Ecto neural progenitor cell (in vitro differentiated cells): ENCODE results near the gene PIERCE2.
"Not testable (repeated sequence)": the region's sequence is repeated elsewhere in the genome, so short reads cannot be mapped to it uniquely, and the experiment has no call there.

Experiments
- DNase-seq: peaks from one replicate; pipeline ENCODE4 v3.0.0-alpha.2; 2018; ENCODE audit warnings: low spot score

PIERCE2 gene, protein sequence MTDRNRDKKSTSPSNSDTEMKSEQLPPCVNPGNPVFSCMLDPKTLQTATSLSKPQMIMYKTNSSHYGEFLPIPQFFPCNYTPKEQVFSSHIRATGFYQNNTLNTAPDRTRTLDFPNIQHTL

GRCh38 chr15:55408012-55408928 is at the start of gene PIERCE2, which contains the start of gene CCPG1:
Gene PIERCE2 (plus strand): TSS chr15:55408495. CDS start chr15:55408769, 274 bp downstream.
Gene CCPG1 (minus strand): TSS chr15:55408359. CDS start chr15:55389424, 18,935 bp downstream.
- peak; percentile 97 for DNase-seq

GRCh38 chr15:55360256-55360655 is 48.0 kb upstream of the PIERCE2 start:
- no peak for DNase-seq

- DNase-seq, result no peak
These were observed 47.2 kb upstream of the PIERCE2 start for GRCh38 chr15:55361048-55361447.

- no peak for DNase-seq
These were observed 45.7 kb upstream of the PIERCE2 start for GRCh38 chr15:55362641-55363040.

- DNase-seq, result no peak
These were observed 41.3 kb upstream of the PIERCE2 start for GRCh38 chr15:55366981-55367380.

DNA sequence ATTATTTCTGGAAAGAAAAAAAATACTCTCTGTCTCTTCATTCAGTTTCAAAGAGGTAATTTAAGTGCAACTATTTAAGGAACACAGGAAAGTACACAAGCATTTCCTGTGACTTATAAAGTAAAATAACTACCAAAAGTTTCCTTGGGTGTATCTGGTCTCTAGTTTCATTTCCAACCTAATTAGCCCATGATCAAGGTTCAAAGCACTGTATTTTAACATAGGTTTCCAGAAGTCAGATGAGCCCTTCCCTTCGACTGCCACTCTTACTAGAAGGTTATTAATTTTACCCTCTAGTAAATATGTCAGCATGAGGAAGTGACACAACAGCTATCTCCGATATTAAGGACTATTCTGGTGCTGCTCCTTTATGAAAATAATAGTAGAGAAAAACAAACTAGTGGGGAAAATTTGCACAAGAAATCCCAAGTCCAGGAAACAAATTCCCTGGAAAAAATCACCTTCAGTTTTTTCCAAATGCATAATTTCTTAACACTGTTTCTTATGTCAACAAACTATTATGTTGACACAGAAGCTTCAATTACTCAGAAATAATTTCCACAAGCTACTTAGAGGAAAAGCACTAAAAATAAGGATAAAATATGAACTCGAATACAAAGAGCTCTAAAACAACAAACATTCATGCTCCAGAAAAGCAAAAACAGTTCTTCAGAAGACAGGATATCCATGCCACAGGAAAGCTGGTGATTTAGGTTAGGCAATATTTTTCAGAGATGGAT is 35.4 kb upstream of the PIERCE2 start:
- DNase-seq, result no peak

DNA sequence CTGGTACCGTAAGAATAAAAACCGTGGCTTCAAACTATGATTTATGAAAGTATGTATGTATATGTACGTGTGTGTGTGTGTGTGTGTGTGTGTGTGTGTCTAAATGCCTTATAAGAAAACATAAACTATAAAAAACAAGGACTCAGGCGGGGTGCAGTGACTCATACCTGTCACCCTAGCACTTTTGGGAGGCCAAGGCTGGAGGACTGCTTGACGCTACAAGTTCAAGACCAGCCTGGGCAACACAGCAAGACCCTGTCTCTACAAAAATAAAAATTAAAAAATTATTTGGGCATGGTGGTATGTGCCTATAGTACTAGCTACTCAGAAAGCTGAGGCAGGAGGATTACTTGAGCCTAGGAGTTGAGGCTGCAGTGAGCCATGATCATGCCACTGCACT is 29.2 kb upstream of the PIERCE2 start:
- no peak for DNase-seq

- no peak for DNase-seq
These were observed 26.7 kb upstream of the PIERCE2 start for GRCh38 chr15:55381595-55381994.

DNA sequence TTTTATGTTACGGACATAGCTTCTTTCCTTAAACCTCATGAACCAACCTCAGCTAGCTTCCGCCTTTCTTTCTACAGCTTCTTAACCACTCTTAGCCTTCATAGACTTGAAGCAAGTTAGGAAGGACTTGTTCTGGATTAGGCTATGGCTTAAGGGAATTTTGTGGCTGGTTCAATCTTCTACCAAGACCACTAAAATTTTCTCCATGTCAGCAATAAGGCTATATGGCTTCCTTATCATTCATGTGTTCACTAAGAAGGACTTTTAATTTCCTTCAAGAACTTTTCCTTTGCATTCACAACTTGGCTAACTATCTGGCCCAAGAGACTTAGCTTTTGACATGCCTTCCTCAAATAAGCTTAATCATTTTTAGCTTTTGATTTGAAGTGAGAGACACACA is 24.6 kb upstream of the PIERCE2 start:
- no peak for DNase-seq

- DNase-seq, result no peak
These were observed 21.3 kb upstream of the PIERCE2 start for GRCh38 chr15:55387027-55387426.

GRCh38 chr15:55389264-55389607 is 19.1 kb upstream of the PIERCE2 start:
- DNase-seq, result no peak

DNA sequence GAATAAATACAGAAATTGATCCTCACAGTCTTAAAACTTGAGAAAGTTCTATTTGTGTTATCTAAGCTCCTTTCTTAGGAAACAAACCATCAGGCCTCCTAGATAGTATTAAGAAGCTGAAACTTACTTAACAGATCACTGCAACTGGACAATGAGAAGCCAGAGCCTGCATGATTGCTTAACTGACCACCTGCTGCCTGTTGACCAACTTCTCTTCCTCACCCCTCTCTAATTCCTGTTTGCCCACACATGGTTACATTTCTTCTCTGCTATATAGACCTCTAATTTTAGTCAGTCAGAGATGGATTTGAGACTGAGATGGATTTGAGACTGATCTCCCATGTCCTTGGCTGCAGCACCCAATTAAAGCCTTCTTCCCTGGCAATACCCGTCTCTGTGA is 13.6 kb upstream of the PIERCE2 start:
- DNase-seq, result no peak

DNA sequence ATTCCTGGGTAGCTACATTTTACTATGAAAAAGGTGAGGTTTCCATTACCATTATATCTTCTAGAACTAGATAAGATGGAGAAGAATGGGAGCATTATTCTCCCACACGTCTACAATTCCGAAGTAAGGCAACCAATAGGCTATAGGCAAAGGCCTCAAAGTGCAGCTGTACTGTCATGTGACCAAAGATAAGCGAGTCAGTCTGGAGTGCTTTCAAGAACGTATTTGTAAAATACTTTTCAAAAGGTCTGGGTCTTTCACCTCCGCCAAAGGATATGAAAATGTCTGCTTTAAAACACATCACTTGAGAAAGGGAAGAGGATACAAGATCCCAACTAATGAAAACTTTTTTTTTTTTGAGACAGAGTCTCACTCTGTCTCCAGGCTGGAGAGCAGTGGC is 10.1 kb upstream of the PIERCE2 start:
- no peak for DNase-seq

DNA sequence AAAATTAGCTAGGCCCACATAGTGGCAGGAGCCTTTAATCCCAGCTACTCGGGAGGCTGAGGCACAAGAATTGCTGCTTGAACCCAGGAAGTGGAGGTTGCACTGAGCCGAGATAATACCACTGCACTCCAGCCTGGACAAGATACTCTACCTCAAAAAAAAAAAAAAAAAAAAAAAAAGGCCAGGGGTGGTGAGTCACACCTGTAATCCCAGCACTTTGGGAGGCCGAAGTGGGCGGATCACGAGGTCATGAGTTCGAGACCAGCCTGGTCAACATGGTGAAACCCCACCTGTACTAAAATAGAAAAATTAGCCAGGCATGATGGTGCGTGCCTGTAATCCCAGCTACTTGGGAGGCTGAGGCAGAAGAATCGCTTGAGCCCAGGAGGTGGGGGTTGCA is 8.2 kb upstream of the PIERCE2 start:
- DNase-seq, result not testable (repeated sequence)

GRCh38 chr15:55401786-55402246 is 6.5 kb upstream of the PIERCE2 start:
- no peak for DNase-seq

DNA sequence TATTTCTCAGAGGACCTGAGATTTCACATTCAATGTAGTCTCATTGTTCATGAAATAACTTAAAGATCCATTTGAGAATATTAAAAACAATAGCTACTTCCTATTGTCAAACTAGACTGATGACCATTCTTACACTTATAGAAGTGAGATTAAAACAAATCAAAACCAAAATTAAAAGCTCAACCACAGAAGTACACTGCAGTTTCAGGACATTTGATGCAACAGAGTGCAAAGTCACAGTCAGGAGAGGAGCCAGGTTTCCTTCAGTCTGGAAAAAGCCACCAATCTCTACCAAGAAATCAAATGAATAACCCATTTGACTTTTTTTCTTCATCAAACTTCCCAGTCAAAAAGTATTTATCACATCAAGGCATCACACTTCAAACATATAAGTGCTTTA is 5.6 kb upstream of the PIERCE2 start:
- no peak for DNase-seq

- DNase-seq, result no peak
These were observed 4.8 kb upstream of the PIERCE2 start for GRCh38 chr15:55403531-55403930.

DNA sequence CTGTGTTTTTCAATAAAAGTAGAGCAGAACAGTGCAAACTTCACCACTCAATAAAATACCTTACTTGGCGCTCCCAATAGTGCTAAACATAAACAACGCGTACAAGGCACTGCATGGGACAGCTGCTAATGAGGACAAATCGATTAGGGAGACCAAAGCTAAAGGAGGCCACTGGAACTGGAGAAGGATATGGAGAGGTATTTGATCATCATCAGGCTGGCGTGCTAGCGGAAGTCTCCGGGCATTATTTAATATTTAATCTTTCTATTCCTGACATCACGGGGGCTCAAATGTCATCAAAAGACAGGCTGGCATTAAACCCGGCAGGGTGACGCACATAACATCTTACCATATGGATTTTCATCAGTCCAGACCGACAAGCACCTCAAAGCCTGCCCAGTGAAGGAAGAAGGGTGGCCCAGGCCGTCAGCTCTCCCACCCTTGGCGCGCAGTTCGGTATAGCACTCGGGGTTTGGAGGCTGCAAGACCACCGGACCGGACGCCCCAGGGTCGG is 740 bp upstream of the PIERCE2 start:
- no peak for DNase-seq

- peak; percentile 49 for DNase-seq
These were observed 681 bp downstream of the PIERCE2 start for GRCh38 chr15:55408976-55409375.

- not testable (repeated sequence) for DNase-seq
These were observed 9.4 kb downstream of the PIERCE2 start for GRCh38 chr15:55417678-55418077.

DNA sequence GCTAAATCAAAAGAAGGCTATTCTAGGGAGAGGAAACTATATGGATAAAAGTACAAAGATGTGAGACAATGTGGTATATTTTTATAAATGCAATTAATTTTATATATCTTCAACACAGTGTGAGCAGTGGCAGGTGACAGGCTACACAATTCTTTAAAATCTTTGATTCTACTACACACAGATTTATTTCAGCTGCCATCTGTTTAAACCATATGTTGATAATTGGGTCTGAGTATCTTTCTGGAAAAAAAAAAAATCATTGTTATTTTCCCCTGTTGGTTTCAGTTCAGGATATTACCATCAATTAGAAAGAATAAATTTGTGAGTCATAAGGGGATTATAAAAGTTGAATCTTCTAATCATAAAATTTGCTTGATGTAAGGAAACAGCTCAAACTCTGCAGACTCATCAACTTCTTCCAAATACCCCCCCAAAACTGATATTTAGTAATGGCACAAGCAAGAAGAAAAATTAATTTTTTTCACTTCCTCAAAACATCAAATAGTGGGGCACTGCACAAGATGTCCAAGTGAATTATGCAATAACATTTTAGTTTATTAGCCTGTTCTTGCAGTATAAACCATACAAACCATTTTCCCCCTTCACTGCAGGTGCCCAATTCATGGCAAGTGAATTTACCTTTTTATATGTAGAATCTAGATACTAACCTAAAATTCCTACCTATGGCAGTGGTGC is 12.0 kb downstream of the PIERCE2 start:
- no peak for DNase-seq

DNA sequence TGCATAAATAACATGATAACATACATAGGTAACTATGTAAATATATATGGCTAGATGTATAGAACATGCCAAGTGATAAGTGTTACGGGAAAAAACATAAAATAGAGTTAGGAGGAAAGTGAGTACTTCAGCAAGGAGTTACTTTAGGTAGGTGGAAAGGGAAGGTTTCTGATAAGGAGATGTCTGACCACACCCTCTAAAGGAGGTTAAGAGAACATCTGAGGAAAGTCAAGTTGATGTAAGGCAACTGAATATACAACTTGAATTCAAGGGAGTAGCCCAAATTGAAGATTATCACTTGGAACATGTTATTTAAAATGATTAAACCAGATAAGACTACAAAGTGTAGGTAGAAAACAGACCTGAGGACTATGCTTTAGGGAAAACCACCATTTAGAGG is 13.8 kb downstream of the PIERCE2 start:
- DNase-seq, result no peak
